Fibroblast of the conjunctiva (primary cell): ENCODE measurements around the gene TEC.
A peak's percentile ranks its signal among the peaks of the same experiment; 100 is the strongest.

Experiments used
- DNase-seq: peaks from one replicate; pipeline ENCODE4 v3.0.0-alpha.2; 2010; ENCODE audit warnings: low read depth

The TEC gene

GRCh38 chr4:48269861-48270522, 354 bp upstream of the TEC start:
- DNase-seq, result peak; percentile 60

GRCh38 chr4:48267574-48267973, 2.1 kb downstream of the TEC start:
- no peak for DNase-seq

GRCh38 chr4:48266781-48267180, 2.9 kb downstream of the TEC start:
- no peak for DNase-seq

GRCh38 chr4:48262926-48263325, 6.7 kb downstream of the TEC start:
- DNase-seq, result no peak

GRCh38 chr4:48262484-48262883, 7.2 kb downstream of the TEC start:
- no peak for DNase-seq

- DNase-seq, result no peak
These were observed 8.4 kb downstream of the TEC start for GRCh38 chr4:48261281-48261680.

GRCh38 chr4:48259748-48260147, 9.9 kb downstream of the TEC start:
- DNase-seq, result no peak

GRCh38 chr4:48258845-48259397, 10.7 kb downstream of the TEC start:
- no peak for DNase-seq

- no peak for DNase-seq
These were observed 13.7 kb downstream of the TEC start for GRCh38 chr4:48255959-48256342.

- DNase-seq, result no peak
These were observed 14.3 kb downstream of the TEC start for GRCh38 chr4:48255072-48255958.

GRCh38 chr4:48254381-48255071, 15.1 kb downstream of the TEC start:
- peak; percentile 88 for DNase-seq

GRCh38 chr4:48252313-48252712, 17.3 kb downstream of the TEC start:
- DNase-seq, result no peak

- DNase-seq, result no peak
These were observed 18.7 kb downstream of the TEC start for GRCh38 chr4:48250980-48251379.

GRCh38 chr4:48250343-48250742, 19.3 kb downstream of the TEC start:
- no peak for DNase-seq

- no peak for DNase-seq
These were observed 20.3 kb downstream of the TEC start for GRCh38 chr4:48249378-48249777.

GRCh38 chr4:48248559-48248953, 21.1 kb downstream of the TEC start:
- no peak for DNase-seq

- DNase-seq, result no peak
These were observed 21.6 kb downstream of the TEC start for GRCh38 chr4:48247878-48248558.

GRCh38 chr4:48247142-48247877, 22.3 kb downstream of the TEC start:
- DNase-seq, result peak; percentile 74

- DNase-seq, result no peak
These were observed 25.0 kb downstream of the TEC start for GRCh38 chr4:48244665-48245064.

GRCh38 chr4:48243887-48244286, 25.8 kb downstream of the TEC start:
- DNase-seq, result no peak

GRCh38 chr4:48243429-48243828, 26.2 kb downstream of the TEC start:
- no peak for DNase-seq
